HL-60 (cell line): ENCODE results near the gene TIFAB.

ENCODE experiments used
- POLR2AphosphoS5 ChIP-seq: IDR thresholded peaks from 2 replicates; pipeline ENCODE4 v1.6.1; 2012; ENCODE audit warnings: low read depth
- SPI1 ChIP-seq: IDR thresholded peaks from 2 replicates; pipeline ENCODE4 v1.6.1; 2012; ENCODE audit warnings: low read depth, mild to moderate bottlenecking, borderline replicate concordance
- TF ChIP-seq, protein P1 (sequence below): IDR thresholded peaks from one replicate; pipeline ENCODE4 v1.5.1; 2011; ENCODE audit warnings: low read length, control low read depth, inconsistent platforms; ENCODE audit not compliant: insufficient read depth
- TF ChIP-seq, protein P2 (sequence below): IDR thresholded peaks from 2 replicates; pipeline ENCODE4 v1.6.1; 2012; ENCODE audit warnings: low read depth; ENCODE audit not compliant: insufficient replicate concordance

DNA sequence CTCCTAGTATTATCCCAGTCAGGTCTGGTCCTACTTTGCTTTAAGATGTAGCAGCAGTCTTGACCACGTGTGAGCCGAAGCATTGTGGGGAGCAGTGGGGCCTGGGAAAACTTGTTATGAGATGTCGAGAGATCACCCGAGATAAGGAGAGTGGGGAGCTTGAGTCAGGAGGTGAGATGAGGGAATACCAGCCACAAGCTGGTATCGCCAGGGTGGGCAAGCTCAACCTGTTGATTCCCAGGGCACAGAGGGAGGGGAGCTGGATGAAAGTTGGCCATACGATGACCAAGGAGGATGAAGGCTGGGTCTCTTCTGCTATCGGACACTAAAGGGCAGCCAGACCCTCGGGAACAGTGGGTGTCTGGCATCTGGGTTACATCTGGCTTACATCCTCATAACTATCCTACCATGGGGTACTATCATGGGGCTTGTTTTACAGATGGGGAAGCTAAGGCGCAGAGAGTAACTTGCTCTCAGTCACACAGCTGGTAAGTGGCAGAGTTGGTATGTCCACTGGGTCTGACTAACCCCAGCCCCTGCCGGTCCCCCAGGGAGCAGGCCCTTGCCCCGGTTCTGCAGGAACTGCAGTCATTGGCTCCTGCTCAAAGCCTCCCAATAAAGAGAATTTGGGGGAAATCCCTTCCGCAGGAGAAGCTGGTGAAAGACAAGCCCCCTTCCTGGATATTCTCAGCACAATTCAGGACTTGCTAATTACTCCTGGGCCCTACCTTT is 13.4 kb upstream of the TIFAB start:
- TF ChIP-seq, protein P1, sequence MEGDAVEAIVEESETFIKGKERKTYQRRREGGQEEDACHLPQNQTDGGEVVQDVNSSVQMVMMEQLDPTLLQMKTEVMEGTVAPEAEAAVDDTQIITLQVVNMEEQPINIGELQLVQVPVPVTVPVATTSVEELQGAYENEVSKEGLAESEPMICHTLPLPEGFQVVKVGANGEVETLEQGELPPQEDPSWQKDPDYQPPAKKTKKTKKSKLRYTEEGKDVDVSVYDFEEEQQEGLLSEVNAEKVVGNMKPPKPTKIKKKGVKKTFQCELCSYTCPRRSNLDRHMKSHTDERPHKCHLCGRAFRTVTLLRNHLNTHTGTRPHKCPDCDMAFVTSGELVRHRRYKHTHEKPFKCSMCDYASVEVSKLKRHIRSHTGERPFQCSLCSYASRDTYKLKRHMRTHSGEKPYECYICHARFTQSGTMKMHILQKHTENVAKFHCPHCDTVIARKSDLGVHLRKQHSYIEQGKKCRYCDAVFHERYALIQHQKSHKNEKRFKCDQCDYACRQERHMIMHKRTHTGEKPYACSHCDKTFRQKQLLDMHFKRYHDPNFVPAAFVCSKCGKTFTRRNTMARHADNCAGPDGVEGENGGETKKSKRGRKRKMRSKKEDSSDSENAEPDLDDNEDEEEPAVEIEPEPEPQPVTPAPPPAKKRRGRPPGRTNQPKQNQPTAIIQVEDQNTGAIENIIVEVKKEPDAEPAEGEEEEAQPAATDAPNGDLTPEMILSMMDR: no peak
- TF ChIP-seq, protein P2, sequence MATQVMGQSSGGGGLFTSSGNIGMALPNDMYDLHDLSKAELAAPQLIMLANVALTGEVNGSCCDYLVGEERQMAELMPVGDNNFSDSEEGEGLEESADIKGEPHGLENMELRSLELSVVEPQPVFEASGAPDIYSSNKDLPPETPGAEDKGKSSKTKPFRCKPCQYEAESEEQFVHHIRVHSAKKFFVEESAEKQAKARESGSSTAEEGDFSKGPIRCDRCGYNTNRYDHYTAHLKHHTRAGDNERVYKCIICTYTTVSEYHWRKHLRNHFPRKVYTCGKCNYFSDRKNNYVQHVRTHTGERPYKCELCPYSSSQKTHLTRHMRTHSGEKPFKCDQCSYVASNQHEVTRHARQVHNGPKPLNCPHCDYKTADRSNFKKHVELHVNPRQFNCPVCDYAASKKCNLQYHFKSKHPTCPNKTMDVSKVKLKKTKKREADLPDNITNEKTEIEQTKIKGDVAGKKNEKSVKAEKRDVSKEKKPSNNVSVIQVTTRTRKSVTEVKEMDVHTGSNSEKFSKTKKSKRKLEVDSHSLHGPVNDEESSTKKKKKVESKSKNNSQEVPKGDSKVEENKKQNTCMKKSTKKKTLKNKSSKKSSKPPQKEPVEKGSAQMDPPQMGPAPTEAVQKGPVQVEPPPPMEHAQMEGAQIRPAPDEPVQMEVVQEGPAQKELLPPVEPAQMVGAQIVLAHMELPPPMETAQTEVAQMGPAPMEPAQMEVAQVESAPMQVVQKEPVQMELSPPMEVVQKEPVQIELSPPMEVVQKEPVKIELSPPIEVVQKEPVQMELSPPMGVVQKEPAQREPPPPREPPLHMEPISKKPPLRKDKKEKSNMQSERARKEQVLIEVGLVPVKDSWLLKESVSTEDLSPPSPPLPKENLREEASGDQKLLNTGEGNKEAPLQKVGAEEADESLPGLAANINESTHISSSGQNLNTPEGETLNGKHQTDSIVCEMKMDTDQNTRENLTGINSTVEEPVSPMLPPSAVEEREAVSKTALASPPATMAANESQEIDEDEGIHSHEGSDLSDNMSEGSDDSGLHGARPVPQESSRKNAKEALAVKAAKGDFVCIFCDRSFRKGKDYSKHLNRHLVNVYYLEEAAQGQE: no peak
- TF ChIP-seq POLR2AphosphoS5 (no peak), SPI1 (no peak)
